Measurements from ENCODE around the gene DUSP16.

DNA sequence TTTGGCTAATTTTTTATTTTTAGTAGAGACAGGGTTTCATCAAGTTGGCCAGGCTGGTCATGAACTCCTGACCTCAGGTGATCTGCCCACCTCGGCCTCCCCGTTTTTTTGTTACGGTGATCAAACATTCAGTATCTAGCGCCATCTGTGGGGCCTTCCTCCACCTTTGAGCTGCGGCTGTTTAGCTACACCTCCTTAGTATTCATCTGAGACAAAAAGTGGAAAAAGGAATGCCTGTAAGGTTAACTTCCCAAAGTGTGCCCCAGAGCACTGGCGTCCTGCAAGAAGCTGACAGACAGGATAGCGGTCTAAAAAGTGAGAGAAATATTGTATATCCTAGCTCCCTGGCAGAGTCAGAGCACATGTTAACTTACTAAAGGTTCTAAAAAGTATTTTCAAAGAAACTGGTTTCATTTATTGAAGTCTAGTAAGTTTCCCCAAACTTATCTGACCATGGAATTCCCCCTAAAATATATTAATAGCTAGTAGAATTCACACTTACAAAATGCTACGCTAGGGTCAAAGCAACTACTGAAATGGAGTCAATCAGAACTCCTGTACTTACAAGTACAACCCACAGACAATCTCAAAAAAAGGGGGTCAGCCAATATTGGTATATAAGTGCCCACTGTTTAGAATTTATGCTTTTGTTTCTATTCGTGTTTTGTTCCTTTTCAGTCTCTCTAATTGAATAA is 59.1 kb downstream of the DUSP16 start:
- TF ChIP-seq POLR2A (IDR thresholded peaks at IDR 0.05), result no peak
- TF ChIP-seq, protein P1, sequence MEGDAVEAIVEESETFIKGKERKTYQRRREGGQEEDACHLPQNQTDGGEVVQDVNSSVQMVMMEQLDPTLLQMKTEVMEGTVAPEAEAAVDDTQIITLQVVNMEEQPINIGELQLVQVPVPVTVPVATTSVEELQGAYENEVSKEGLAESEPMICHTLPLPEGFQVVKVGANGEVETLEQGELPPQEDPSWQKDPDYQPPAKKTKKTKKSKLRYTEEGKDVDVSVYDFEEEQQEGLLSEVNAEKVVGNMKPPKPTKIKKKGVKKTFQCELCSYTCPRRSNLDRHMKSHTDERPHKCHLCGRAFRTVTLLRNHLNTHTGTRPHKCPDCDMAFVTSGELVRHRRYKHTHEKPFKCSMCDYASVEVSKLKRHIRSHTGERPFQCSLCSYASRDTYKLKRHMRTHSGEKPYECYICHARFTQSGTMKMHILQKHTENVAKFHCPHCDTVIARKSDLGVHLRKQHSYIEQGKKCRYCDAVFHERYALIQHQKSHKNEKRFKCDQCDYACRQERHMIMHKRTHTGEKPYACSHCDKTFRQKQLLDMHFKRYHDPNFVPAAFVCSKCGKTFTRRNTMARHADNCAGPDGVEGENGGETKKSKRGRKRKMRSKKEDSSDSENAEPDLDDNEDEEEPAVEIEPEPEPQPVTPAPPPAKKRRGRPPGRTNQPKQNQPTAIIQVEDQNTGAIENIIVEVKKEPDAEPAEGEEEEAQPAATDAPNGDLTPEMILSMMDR (IDR thresholded peaks at IDR 0.05), result no peak
- TF ChIP-seq EP300 (IDR thresholded peaks at IDR 0.05), result no peak

Data from tibial nerve (tissue), 4 donors.